GM21717 (cell line): Measurements from ENCODE around the gene PCED1B.

Source experiments
- ATAC-seq: cut with Tn5 transposase; IDR thresholded peaks from one replicate; pipeline ENCODE4 v1.9.1; 2021; ENCODE audit warnings: mild to moderate bottlenecking, moderate library complexity; ENCODE audit not compliant: unreplicated experiment

PCED1B gene

DNA sequence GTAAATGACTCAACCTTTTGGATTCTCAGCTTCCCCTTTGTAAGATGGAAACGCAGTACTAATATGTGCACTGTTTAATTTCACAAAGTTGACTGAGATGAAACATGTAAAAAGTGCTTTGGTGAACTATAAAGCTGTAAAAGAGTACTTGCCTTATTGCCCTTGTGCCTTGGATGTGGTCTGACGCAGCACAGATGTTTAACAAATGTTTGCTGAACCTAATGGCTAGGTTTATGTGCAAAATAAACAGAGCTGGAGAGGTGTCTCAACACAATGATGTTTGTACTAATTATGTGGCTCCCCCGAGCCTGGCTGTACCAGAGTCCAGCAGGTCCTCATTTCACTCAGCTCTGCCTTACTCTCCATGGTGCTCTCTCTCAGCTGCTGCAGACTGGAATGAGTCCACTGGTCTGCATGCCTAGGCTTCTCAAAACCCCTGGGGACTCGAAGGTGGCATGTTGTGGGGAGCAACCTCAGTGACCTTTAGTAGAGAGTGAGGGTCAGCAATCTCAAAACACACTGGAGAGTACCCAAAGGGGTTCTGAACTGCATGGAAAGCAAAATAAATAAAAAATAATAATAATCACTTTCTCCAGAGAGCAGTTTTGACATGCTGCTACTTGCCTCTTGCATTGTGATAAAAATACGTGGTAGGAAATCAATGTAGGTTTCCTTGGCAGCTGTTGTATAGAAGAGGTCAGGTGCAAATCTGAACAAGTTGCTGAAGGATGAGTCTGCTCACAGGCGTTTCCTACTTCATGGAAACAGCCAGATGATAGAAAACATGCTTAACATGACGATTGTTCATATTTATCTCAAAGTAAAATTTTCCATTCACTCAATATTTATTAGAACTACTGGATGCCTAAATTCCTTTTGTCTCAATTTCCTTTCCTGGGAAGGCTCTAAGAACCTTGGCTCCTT, 8.9 kb downstream of the PCED1B start:
- ATAC-seq, result no peak

GRCh38 chr12:47091009-47091408, 11.6 kb downstream of the PCED1B start:
- ATAC-seq, result no peak

GRCh38 chr12:47094804-47095203, 15.4 kb downstream of the PCED1B start:
- no peak for ATAC-seq

GRCh38 chr12:47095446-47096236, 16.2 kb downstream of the PCED1B start:
- no peak for ATAC-seq

- no peak for ATAC-seq
Measured at GRCh38 chr12:47097276-47097896, 18.0 kb downstream of the PCED1B start.

DNA sequence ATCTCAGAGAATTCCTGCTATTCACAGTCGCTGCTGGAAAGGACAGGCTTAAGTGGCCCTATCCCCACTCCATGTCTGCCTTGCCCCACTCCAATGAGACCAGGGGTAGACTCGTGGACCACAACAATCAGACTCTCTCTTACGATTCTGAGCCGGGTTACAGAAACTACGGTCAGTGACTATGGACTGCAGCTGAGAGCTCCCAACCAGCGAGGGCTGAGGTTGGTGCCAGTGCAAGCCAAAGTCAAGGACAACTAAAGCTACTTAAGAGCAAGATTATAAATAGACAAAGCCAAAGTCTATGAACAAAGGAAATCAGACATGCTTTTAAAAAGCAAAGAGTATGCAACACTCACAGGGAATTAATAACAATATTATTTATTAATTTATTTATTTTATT, 18.7 kb downstream of the PCED1B start:
- ATAC-seq, result no peak

DNA sequence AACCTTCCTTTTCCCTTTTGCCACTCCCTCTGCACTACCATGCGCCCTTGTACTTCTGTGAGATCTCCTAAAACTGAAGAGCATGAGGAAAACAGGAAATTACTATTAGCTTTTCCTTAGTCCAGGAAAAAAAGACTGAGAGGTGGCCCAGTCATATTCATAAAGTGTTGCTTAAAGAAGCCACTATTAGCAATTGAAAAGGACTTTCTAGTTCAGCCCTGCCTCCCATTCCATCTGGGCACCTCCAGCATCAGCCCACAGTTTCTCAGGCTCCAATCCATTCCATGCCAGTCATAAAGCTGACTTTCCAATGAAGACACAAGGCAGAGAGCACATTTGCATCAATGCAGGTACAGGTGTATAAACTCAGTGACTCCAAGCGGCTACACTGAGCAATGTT, 20.2 kb downstream of the PCED1B start:
- no peak for ATAC-seq

- ATAC-seq, result no peak
Measured at GRCh38 chr12:47100160-47100559, 20.7 kb downstream of the PCED1B start.

GRCh38 chr12:47102406-47102805, 23.0 kb downstream of the PCED1B start:
- no peak for ATAC-seq

- no peak for ATAC-seq
Measured at GRCh38 chr12:47102845-47103651, 23.6 kb downstream of the PCED1B start.

DNA sequence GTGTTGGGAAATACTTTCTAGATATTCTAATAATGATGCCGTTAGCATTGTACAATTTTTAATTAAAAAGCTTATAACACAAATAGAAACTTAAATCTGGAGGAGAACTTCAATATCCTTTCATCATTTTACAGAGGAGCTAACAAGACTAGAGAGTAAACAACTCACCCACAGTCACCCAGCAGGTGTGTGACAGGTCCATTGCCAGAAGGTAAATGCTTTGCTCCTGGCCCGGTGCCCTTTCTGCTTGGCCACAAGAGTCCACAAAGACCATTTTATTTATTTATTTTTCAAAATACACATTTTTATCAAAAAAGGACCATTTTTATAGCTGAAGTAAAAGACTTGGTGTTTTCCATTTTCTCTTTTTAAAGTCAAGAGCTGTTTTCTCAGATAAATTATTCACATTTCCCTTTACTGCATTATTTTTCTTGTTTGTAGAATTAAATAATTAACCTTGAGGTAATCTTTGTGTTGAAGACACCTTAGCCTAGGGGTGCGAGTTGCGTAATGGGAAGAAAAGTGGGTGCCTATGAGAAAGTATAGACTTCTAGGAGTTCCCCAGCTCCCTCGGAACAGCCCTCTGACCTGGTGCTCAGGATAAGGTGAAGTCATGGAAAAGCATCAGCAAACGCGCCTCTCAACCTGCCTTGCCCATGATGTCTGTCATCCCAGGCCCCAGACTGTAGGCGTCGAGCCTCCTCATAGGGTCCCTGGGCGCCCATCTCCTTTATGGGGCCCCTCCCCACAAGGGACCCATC, 26.7 kb downstream of the PCED1B start:
- ATAC-seq, result no peak

DNA sequence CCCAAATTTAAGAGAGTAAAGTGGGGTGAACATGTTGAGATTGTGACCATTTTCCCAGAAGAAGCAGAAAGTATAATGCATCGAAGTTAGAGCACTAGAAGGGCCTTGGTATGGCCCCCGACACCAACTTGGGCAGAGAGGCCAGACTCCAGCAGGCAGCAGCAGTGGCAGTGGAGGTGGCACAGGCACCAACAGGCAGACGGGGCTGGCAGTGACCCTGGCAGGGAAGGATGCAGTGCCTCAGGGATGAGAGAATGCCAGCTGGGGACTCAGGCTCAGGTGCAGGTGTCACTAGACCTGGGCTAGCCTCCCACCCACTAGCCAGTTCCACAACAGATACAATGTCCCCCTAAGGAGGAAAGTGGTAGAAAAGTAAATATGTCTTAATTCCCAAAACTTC, 28.0 kb downstream of the PCED1B start:
- ATAC-seq, result no peak

DNA sequence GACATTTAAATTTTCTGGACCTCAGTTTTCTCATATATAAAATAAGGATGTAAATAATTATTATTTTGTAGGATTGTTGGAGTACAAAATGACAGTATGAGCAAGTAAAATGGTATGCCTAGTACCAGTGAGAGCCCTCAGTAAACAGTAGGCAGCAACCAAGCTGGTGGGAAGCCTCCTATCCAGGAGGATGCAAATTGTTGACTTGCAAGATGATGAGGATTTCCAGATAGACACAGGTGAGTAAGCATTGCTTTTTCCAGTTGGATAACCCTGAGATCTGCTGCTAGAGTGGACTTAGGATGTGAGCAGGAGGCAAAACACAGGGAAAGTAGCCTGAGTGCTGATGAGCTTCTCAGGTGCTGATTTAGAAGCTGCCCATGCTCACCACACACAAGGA, 28.5 kb downstream of the PCED1B start:
- no peak for ATAC-seq

DNA sequence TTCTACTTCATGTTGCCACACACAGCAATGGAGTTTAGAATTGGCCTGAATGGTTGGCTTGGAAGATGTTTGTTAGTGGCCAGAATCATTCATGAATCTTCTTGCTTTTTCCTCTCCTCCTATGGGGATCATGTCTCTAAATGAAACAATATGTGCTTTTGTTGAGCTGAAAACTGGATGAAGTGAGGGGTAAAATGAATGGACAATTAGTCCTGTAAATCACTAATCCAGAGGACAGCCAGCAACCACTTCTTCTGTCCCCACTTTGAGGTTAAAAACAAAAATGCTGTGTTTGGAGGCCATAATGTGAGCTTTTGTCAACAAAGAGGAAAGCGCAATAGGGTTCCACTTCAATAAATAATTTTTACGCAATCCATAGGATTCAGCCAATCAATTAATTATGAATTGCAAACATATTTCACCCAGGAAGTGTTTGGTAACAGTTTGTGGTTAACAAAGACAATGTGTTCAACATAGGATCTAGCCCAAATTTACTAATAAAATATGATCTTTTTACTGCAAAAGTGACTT, 30.7 kb downstream of the PCED1B start:
- no peak for ATAC-seq

GRCh38 chr12:47110718-47111391, 31.4 kb downstream of the PCED1B start:
- ATAC-seq, result no peak

- no peak for ATAC-seq
Measured at GRCh38 chr12:47111392-47111778, 32.0 kb downstream of the PCED1B start.

GRCh38 chr12:47111854-47112253, 32.4 kb downstream of the PCED1B start:
- ATAC-seq, result no peak

GRCh38 chr12:47112679-47113078, 33.3 kb downstream of the PCED1B start:
- no peak for ATAC-seq

- ATAC-seq, result no peak
Measured at GRCh38 chr12:47114481-47114892, 35.1 kb downstream of the PCED1B start.
